Inflammatory macrophage treated with lipopolysaccharide for 4 hours (primary cell): Measurements from ENCODE around the gene ST3GAL4.

ENCODE experiments used
- DNase-seq: peaks from one replicate; pipeline ENCODE4 v3.0.0-alpha.2; 2020

Gene ST3GAL4

DNA sequence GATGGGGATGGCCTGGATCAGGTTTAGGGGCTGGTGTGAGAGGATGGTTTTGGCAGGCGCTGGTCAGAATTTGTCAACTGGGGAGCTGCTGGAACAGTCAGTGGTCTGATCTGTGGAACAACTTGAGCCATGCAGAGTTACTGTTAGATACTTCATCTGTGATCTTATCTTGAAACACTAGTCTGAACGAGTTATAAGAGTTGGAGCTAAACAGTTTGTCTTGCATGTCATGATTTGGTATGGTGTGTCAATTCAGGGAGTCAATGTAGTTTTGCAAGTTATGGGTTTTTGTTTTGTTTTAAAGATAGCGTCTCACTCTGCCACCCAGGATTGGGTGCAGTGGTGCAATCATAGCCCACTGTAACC is 54.1 kb downstream of the ST3GAL4 start:
- no peak for DNase-seq

DNA sequence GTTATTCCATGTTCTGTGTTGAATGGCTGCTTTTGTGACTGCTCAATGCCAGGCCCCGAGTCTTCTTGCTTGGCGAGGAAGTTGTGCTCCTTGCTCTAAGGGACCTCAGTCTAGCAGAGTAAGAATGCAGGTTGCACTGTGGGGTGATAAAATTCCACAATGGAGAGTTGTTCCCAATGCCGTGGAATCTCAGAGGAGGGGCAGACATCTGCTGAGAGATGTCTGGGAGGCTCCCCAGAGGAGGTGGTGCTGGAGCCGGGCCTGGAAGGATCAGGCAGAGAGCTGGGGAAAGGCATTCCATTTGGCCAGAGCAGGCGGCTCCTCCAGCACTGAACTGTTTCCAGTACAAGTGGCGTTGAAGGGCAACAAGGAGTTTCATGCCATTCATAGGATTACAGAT is 55.2 kb downstream of the ST3GAL4 start:
- no peak for DNase-seq

DNA sequence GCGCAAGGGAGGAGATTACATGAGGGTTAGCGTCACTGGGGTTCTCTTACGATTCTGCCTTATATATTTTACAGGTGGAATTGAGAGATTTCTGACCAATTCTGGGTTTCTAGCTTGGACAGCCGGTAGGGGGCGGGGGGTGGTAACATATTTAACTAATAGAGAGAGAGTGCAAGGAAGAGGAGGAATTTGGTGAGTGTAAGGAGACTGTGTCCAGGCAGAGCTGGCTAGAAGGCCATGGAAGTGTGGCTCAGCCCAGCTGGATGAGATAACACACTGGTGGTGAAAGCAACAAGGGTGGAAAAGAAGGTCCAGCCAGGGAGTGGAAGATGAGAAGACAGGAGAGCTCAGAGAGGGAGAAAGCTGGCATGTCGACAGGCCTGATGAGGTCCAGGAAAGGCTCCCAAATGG is 56.5 kb downstream of the ST3GAL4 start:
- DNase-seq = no peak

DNA sequence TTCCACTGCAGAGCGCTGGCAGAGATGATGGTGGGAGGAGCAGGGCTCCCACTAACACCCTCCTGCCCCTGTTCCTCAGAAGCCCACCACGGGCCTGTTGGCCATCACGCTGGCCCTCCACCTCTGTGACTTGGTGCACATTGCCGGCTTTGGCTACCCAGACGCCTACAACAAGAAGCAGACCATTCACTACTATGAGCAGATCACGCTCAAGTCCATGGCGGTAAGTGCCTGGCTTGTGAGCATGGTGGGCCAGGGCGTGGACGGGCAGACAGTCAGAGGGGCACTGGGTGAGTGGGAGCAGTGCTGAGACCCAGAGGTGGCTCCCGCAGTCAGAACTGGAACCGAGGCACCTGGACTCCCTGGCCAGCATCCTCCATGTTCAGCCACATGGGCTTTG is 57.9 kb downstream of the ST3GAL4 start:
- DNase-seq = no peak

DNA sequence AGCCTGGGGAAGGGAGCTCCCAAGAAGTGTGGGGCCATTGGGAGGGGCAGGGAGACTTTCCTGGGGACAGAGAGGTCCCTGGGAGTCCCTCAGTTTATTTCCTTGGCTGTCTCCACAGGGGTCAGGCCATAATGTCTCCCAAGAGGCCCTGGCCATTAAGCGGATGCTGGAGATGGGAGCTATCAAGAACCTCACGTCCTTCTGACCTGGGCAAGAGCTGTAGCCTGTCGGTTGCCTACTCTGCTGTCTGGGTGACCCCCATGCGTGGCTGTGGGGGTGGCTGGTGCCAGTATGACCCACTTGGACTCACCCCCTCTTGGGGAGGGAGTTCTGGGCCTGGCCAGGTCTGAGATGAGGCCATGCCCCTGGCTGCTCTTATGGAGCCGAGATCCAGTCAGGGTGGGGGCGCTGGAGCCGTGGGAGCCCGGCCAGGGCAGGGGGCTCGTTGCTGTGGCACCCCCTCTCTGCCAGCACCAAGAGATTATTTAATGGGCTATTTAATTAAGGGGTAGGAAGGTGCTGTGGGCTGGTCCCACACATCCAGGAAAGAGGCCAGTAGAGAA is 58.4 kb downstream of the ST3GAL4 start:
- no peak for DNase-seq

DNA sequence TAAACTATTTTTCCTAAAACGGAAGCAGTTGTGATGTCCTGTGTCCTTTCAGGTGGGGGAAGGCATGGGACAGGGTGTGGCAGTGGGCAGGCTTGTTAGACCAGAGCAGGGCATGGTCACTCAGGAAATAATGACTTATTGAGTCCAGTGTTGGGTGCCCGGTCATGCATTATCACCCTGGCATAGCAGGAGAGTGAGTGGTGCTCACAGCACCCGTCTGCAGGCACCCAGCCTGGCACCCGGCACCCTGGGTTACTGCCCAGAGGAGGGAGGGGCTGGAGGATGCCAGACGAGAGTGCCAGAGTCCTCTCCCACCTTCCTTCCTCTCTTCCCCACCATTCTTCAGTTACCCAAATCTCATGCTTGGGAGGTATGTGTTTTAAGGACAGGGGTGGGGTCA is 59.1 kb downstream of the ST3GAL4 start:
- no peak for DNase-seq

DNA sequence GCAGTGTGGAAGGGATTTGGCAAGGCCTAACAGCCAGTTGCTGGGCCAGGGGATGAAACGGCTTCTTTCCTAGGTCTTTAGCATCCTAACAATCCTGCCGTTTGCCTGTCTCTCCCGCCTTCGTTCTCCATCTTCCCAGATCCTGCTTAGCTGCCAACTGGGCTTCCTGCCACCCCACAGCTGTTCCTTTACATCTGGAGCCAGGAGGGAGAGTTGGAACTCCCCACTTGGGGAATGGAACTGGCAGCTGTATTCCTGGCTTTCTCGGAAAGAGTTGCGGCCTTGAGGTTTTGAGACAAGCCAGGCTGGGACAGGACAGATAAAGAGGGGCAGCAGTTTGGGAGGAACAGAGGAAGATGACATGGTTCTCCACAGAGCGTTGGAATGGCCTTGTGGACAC is 59.6 kb downstream of the ST3GAL4 start:
- no peak for DNase-seq

DNA sequence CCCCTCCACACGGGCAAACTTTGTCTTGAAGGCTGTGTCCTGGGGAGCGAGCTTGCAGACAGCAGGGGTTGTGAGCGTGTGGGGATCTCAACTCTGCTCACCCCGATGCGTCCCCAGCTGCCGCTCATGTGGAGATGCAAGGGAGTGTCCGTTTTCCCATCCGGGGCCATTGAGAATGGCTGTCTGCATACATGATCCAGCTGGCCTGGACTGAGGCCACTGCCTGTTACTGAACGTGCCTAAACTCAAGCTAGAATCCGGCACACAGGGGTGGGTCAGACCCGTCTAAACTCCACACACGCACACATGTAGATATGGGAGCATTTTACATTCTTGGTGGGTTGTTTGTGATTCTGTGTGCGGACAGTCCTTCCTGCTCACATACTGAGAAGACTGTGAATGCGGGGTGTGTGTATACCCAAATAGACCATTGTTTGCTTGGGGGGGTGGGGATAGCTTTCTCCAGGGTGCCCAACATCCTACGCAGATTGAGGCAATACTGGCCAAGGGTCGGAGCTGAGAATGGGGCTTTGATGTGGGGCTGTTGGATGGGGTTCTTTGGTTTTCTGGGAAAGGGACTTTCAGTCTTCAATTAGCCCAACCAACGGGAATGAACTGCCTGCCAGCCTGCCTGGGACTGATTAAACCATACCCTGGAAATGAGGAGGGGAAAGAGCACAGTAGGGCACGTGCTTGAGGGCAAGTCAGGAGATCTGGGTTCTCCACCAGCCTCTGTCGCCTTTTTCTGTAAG is 60.4 kb downstream of the ST3GAL4 start:
- DNase-seq = no peak

DNA sequence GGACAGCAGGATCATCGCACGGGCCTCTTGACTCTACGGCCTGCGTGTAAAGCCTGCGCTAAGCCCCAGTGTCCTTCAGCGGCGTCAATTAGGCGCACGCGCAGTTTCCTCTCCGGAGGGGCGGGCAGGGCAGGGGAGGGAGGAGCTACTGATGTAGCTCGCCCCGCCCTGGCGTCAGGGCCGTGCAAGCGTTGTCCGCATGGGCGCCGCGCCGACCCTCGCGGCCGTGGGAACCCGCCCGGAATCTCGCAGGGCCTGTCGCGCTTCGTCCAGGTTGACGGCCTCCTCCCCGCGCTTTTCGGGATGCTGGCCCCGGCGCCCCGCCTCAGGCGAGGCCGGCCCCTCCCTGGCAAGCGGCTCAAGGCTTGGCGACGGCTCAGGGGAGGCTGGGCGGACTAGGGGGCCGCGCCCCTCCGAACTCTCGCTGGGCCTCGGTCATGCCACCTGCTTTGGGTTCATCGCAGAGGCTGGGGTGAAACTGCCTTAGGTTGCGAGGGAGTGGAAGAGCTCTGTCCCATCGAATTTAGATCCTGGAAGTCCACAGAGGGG is 61.1 kb downstream of the ST3GAL4 start:
- peak; percentile 82 for DNase-seq

DNA sequence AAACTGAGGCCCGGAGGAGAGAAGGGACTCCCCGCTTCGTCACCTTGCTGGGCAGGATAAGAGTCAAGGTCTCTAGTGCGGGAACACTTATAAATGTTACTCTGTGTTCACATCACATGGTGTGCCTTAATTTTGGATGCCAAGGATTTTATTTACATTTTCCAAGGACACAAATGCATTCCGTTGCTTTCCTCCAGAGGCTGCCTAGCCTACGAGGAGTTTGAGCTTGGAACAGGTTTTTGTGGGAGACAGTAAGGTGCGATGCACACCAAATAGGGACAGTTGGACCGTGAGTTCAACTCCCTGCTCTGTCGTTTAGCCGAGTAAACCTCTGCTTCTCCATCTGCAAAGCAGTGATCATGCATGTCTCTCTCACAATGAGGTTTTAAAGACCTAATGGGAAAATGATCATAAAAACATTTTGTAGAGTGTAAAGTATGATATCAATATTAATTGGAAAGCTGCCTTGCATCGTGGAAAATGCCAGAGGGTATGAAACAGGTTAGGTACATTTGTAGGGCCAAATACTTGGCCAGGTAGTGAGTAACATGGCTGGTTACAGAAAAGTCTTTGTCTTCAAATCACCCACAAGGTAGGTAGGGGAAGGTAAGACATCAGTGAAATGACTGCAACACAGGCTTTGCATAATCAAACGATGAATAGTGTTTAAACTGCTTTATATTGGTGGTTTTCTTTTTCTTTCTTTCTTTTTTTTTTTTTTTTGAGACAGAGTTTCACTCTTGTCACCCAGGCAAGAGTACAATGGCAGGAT is 61.8 kb downstream of the ST3GAL4 start:
- DNase-seq = no peak

DNA sequence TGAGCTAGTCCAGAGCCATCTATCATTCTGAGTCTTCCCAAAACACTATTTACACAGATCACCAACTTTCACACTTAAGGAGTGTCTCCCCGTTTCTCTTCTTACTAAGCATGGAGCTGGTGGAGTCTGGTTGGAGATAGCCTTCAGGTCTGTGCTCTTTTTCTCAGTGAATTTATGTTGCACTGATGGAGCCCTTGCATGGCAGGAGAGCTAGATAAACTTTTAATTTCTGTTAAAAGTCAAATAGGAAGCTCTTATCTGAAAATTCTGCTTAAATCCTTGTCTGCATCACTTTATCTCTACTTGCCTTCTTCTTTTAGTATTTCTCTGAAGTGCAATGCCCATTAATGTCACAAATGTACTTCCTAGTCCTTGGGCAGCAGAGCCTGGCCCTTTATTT is 63.4 kb downstream of the ST3GAL4 start:
- no peak for DNase-seq

DNA sequence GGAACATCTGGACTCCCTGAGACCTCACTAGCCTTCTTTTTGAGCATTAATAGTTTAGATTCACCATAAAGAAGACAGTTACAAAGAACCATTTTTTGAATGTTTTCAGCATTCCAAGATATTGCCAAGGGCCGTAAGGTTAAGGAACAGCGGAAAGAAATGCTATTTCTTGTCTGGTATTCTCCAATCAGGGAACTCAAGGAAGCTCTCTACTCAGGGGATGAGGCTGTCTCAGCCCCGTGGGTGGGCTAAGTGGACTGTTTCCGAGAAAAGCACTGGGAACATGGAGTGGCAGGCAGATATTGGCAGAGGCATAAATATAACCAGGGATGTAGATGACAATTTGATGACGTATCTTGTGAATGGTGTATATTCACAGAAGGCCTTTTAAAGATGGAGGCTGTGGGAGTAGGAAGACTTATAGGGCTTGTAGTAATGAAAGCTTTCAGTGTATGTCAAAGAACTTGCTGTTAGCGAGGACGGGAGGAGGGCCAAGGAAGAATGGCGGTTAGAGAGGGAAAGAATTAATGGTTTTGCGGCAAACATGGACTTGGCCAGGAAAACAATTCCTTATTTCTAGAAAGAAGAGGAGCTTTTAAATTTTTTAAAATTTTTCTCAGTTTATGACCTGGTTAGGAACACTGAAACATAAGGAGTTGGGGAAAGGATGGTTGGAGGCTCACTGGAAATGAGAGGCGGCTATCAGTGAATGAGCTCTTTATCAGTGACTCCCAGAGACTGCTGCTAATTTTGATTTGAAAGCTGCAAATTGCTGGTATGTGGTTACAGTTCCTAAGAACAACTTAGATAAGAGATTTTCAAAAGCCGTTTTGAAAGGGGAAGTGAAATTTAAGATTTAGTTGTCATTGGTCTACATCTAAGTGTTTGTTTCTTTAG is 64.6 kb downstream of the ST3GAL4 start:
- peak; percentile 56 for DNase-seq

DNA sequence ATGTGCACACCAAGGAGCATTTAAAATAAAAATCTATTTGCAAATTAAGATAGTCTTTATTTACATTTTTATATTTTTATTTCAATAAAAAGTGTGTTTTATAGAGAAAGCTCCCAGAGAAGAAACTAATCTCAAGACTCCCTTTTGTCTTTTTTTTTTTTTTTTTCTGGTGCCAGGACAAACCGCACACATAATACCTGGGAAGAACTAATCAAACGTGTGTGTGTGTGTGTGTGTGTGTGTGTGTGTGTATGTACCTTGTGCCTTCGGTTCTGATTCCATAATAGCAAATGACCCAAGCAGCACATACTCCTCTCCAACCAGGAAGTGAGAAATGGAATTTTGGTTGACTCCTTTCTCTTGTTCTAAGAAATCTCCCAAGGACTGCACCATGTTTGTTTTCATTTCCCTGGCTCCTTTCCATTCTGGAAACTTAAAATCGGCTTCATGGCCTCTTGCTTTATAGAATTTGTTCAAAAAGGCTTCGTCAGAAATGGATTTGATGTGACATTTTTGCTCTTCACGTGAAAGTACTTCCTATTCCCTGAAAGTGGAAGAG is 65.3 kb downstream of the ST3GAL4 start:
- DNase-seq = no peak

DNA sequence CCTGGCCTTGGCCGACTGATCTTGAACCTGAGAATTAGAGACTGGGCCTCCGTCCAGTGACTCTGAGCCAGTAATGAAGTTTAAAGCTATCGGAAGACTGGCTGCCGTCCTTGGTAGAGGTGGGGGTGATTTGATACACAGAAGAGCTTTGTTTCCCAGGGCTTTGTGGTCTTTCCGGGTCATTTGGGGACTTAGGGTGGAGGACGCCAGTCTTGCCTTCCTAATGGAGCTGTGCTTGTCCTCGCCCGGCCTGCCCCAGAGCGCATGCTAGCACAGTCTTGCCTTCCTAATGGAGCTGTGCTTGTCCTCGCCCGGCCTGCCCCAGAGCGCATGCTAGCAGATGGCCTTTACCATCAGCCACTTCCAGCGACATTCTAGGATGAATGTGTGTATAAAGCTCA is 65.8 kb downstream of the ST3GAL4 start:
- DNase-seq = no peak

DNA sequence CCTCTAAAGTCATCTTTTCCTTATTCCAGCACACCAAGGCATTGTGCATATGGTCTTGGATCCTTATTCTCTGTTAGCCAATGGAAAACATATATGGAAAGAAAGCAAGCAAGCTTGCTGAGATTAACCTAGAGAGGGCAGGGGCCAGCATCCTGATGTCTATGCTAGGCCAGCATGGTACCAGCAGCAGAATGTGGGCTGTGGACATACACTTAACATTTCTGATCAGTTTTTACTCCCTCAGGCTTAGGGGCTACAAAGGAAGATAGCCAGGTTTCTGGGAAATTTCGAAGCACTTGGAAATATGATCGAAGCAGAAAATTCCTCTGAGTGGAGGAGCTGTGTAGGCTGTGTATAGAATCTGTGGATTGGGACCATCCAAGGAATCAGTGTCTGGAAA is 67.0 kb downstream of the ST3GAL4 start:
- DNase-seq = no peak

DNA sequence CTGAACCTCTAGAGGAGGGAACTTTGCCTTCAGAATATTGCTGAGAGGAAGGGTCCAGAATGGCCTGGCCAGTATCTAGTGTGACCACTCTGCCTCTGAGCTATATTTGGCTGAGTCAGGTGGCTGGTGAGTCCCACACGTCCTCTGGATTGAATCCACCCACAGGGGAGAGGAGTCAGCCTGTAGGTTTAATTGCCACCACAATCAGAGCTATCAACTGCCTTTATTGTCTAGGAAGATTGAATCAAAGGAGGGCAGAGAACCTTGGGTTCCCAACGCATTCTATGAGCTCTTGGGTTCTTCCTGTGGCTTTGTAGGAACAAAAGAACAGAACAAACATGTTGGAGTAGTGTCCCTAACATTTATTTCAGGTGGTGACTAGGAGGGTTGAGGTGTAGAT is 67.7 kb downstream of the ST3GAL4 start:
- DNase-seq = peak; percentile 14

DNA sequence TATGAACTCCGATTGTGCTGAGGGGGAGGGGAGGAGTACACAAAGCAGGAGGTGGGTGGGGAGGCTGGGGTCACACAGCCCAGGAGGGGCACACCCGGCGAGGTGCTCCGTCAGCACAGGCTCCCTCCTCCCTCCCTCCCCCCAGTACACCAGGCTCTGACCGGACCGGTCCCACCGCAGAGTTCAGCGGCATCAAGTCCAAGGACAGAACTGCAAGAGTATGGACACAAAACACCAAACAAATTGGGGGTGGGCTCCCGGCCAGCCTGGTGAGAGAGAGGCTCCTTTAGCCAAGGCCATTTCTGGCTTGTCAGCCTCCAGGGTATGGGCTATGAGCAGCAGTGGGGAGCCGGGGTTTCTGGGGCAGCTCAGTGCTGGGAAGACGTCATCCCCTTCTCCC is 68.3 kb downstream of the ST3GAL4 start:
- no peak for DNase-seq

DNA sequence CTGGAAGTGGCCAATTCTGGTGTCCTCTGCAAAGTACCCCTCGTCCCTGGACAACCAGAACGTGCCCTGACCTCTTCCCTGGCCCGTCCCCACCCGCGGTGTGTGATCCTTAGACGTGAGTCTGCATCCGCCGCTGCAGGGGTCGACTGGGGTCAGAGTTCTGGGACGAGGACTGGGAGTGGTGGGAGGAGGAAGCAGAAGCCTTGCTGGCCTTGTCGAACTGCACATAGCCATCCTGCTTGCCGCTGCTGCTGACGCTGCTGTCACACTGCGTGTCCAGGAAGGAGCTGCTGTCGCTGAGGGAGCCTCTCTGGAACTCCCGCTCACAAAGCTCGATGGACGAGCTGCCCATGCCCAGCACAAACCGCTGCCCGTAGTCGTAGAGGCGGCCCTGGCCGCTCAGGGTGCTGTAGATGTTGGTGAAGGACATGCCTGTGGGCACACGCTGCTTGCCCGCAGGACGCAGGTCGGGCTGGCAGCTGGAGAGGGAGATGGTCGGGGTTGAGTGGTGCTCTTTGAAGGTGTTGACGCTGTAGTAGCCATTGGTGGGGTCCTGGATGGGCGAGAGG is 69.1 kb downstream of the ST3GAL4 start:
- DNase-seq = no peak

DNA sequence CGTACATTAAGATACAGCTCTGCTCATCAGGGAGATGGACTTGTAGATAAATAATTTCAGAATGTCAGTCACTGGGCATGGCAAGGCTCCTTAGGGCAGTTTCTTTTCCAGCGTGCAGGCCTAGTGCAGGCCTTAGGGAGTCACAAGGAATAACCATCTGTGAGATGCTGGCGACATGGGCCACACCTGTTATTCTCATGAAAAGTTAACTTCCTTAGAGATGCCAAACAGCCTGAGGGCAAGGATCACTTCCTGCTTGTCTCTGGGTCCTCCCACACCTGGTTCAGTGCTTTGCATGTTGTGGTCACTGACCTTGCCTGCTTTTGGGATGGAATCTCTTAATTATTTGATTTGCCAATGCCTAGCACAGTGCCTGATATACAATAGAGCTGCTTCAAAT is 70.6 kb downstream of the ST3GAL4 start:
- DNase-seq = no peak

DNA sequence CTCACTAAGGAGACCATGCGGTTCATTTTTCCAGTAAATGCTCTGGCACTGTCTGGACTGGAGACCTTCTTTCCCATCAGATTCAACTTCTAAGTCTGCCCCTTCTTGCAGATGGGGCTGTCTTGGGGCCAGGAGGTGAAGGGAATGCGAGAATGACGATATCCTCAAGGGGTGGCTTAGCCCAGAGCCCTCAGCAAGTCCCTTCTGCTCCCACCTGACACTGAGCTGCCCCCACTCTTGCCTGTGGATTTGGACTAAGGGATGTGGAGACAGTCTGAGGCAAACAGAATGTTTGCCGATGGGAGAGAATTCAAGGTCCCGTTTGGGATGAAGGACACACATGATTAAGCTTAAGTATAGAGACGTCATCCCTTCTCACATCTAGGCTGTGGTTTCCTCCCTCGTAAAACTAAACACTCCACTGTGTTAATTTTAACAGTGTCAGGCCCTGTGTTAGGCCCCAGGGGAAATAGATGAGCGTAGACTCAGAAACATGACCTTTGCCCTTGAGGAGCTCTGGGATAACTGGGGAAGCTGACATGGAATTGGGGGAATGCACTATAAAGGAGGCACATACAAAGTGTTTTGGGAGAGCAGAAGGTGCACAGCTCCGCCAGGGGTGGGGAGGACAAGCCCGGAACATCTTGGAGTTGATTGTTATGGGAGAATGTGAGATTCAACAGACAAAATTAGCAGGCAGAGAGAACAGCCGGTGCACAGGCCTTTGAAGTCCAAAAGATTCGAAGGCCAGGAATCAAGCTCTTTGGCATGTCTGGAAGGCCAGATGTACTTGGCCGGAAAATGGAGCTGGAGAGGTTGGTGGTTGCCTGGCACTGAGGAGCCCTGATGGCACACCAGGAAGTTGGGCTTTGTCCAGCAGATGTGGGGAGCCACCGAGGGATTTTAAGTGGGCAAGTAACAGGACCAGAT is 71.6 kb downstream of the ST3GAL4 start:
- DNase-seq = no peak
